GM19043 (cell line): ENCODE data around the gene TMEM107.
"Not testable (repeated sequence)": the region's sequence is repeated elsewhere in the genome, so short reads cannot be mapped to it uniquely, and the experiment has no call there.

Experiments used
- ATAC-seq: cut with Tn5 transposase; IDR thresholded peaks from one replicate; pipeline ENCODE4 v1.9.1; 2021; ENCODE audit warnings: low read depth; ENCODE audit not compliant: unreplicated experiment

TMEM107 gene

GRCh38 chr17:8189711-8190477 lies 13.7 kb upstream of the TMEM107 start, which contains the start of gene BORCS6:
Gene BORCS6, minus strand, starts transcription at chr17:8190180. Its CDS starts 40 bp downstream, at chr17:8190140.
- peak; percentile 49 for ATAC-seq

DNA sequence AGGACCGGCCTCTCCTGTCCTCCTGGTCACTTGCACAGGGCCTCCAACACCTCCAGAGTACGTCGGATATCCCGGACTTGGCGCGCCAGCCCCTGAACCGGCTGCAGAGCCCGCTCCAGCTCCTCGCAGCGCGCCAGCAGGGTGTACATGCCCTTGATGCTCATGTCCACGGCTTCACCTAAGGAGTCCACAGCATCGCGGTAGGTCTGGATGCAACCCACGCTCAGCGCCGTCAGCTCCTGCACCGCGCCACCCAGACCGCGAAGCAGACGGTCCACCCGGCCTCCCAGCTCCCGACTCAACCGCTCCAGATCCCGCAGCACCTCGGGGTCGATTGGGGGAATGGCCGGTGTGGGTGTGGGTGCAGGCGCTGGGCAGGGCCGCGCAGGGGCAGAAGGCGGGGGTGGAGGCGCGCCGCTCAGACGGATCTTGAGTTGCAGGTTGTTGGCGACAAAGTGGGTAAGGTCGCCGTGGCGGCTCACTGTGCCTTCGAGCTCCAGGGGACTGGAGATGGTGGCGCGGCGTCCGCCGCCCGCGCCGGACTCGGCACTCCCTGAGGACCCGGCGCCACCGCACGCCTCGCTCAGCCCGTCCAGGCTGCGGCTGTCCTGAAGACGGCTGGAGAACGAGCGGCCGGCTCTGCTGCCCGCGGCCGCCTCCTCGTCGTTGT lies 13.0 kb upstream of the TMEM107 start:
- ATAC-seq: no peak

- no peak for ATAC-seq
Observed at GRCh38 chr17:8188263-8188839, 12.2 kb upstream of the TMEM107 start.

DNA sequence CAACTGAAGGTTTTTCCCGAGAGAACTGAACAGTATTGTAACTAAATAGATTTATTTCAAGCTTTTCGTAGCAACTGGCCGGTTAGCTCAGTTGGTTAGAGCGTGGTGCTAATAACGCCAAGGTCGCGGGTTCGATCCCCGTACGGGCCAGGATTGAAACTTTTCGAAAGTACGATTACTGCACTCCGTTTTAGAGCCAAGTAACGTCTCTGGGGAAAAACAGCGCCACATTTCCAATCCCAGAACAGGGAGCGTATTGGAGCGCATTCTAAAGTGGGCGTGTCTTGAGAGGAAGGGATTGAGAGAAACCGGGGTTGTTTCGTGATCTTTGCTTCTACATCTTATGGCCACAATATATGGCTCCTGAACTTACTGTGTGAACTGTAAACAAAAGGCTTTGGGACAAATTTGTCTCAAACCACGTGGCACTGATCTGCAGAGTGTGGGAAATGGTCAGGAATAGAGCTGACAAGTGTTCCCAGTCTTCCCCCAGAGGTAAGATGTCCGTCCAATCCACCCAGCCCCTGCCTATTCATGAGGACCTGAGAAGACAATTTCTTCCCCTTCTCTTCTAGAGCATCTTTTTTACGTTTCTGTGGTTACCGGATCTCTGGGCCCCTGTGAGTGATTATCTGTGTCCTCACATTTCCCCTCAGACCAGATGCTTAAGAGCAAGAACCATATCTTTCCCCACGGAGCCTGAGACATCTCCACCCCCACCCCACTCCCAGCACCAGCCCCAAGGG lies 11.5 kb upstream of the TMEM107 start:
- ATAC-seq: no peak

- ATAC-seq: no peak
Observed at GRCh38 chr17:8186787-8187516, 10.8 kb upstream of the TMEM107 start.

GRCh38 chr17:8186446-8186786 lies 10.2 kb upstream of the TMEM107 start:
- no peak for ATAC-seq

- no peak for ATAC-seq
Observed at GRCh38 chr17:8185582-8186445, 9.6 kb upstream of the TMEM107 start.

GRCh38 chr17:8176998-8177731 lies 985 bp upstream of the TMEM107 start:
- no peak for ATAC-seq

DNA sequence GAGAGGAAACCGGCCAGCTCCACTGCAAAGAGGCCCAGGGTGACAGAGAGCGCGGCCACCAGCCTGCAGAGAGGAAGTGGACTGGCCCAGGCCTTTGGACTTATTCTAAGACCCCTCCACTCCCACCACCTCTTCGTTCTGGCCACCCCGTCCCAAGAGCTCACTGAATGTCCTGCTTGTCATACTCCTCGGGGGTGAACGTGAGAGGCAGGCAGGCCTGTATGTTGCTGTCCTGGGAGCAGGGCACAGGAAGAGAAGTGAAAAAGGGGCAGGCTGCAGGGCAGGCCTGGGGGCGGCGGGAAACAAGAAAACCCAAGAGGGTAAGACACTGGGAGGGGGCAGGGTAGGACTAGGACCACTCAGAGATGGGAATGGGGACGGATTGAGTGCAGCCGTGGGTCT lies 384 bp downstream of the TMEM107 start:
- peak; percentile 10 for ATAC-seq

DNA sequence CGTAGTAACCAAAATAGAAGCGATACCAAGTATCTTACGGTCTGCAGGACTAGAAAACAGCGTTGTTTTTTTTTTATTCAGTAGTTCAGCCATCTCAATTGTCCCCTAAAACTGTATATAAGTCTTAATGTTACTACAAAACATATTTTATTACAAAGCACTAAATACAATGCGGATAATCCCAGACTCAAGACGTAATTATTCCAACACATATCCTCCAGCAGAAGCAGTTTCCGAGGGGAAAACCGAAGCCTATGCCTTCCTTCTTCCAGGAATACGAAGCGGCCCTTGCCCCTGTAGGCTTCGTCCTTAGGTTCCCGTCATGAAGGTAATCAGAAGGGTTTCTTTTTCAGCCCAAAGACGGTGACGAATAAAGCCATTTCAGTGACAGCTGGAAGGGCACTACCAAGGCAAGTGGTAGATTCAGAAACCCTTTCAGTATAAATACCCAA lies 2.3 kb downstream of the TMEM107 start:
- no peak for ATAC-seq

- peak; percentile 56 for ATAC-seq
Observed at GRCh38 chr17:8173056-8173870, 2.9 kb downstream of the TMEM107 start.

- ATAC-seq: not testable (repeated sequence)
Observed at GRCh38 chr17:8170186-8170585, 6.0 kb downstream of the TMEM107 start.

- no peak for ATAC-seq
Observed at GRCh38 chr17:8167526-8167925, 8.7 kb downstream of the TMEM107 start.

GRCh38 chr17:8166731-8167130 lies 9.4 kb downstream of the TMEM107 start:
- ATAC-seq: no peak

GRCh38 chr17:8164815-8165131 lies 11.4 kb downstream of the TMEM107 start:
- no peak for ATAC-seq

DNA sequence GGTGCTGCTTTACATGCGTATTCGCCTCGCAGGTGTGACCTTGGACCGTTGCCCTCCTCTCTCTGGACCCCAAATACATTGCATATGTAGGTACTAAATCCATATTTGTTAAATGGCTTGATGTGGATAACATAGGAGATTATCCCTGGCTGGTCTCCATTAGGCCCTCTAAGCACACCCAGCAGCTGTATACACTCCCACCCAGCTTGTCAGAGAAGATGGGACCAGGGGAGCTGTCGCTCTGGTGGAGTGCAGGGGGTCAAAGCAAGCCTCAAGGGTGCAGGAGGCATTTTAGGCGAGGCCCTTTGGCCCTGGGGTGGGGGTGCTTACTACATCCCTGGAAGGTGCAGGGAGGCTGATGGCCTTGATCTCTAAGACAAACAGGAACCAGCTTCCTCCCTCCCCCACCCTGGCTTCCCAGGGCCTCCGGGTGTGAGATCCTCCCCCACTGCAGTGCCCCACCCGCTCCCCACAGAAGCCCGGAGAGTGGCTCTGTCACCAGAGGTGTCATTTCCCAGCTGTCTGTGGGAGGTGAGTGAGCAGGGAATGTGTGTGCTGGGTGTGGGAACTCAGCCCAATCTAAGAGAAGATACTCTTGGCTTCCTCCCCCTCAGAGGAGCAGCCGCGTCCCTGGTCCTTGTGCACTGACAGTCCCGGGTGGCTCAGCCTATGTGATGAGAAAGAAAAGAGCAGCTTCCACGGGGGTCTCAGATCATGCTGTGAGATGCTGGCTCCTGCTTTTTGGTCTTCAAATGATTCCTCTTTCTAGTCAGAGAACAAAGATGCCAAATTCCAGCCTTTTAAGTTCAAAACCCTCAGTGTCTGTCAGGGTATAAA lies 12.0 kb downstream of the TMEM107 start:
- ATAC-seq: no peak
